Measurements from ENCODE around the gene SMPD3. TPM values are rescaled to one million over a fixed set of nuclear protein-coding genes. Genes with fewer than 3 reads are reported as not detected.

The SMPD3 gene
- total RNA-seq, 1 donor from 2014 or later, result 5.6 TPM

DNA sequence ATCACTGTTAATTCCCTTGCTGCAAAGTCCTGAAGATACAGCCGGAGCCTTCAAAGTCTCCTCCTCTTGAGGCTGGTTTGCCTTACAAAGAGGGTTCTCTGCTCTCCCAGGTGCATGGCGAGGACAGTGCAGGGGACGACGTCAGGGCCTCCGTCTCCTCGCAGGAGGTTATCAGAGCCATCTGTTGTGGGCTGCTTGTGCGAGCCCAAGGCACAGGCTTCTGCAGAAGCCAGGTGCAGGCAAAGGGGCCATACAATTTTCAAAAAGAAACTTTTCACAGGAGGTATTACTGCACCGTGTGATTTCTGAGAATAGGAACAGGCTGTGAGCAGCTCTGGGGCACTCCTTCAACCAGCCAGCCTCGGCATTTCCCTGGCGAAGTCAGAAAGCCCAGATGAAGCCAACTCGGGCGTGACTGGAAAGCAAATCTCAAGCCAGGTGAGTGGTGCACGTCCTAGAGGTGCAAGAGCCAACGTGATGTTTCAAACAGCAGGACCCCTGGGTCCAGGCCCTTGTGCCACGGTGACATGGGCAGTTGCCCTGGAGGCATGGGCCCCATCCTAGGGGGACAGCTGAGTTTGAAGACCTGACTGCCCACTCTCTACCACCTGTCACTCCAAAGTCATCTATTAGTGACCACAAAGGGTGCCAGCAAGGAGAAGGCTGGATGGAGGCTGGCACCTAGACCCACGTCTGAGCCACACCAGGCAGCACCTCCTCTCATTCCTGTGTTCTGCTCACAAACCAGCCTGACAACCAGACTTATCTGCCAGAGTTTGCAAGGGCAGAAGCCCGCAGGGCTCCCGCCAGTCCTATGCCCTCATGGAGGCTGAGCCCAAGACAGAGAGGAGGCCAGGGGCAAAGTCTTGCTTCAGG is 68.6 kb downstream of the SMPD3 start:
- H3K9me3 ChIP-seq, result no peaks in the 10 kb centered on the region
- no peak for DNase-seq
- TF ChIP-seq, protein P1, sequence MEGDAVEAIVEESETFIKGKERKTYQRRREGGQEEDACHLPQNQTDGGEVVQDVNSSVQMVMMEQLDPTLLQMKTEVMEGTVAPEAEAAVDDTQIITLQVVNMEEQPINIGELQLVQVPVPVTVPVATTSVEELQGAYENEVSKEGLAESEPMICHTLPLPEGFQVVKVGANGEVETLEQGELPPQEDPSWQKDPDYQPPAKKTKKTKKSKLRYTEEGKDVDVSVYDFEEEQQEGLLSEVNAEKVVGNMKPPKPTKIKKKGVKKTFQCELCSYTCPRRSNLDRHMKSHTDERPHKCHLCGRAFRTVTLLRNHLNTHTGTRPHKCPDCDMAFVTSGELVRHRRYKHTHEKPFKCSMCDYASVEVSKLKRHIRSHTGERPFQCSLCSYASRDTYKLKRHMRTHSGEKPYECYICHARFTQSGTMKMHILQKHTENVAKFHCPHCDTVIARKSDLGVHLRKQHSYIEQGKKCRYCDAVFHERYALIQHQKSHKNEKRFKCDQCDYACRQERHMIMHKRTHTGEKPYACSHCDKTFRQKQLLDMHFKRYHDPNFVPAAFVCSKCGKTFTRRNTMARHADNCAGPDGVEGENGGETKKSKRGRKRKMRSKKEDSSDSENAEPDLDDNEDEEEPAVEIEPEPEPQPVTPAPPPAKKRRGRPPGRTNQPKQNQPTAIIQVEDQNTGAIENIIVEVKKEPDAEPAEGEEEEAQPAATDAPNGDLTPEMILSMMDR (IDR thresholded peaks at IDR 0.05), result no peak
- intact Hi-C loops (cut with DNase I), result no loop called here
- ATAC-seq, result no peak
- no peak overlapping the region for H3K27ac ChIP-seq
- H3K27me3 ChIP-seq, result no peaks in the 10 kb centered on the region
- H3K4me1 ChIP-seq, result no peaks in the 10 kb centered on the region
- H3K36me3 ChIP-seq, result no peaks in the 10 kb centered on the region
- H3K4me3 ChIP-seq, result no peak overlapping the region

DNA sequence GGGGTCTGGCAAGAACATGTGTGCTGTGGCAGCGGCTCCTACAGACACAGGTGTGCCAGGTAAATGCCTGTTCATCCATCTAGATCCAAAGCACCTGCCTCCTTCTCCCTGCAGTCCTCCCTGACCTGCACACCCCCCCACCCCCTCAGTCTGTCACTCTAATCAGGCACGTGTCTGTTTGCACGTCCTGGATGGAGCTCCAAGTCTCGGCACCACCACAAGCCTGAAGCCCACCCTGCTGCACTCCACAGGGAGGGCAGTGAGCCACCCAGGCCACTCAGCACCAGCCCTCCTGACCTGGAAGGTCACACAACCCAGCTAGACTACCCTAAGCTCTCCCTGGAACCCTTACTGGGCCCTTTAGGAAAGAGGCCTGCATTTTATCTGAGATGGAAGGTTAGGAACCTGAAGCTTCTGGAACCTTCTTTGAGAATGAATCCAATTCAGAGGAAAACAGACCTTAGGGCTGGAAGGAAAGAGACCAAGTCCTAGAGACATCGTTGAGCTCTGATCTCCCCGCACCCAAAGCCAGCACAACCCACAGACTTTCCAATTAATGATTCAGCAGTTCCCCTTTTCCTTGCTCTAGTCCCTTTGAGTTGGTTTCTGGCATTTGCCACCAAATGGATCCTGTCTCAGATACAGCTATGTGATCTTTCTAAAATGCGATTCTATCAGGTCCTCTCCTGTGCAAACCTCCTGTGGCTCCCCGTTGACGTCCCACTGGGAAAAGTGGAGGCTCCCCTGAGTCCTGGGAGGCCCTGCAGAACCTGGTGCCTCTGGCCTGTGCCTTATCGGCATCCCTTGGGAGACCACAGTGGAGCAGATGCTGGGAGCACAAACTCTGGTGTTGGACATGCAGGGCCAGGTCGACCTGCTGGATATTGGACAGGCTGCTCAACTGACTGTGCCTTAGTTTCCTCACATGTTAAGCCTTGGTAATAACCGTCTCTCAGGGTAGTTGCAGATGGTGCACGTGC is 69.6 kb downstream of the SMPD3 start:
- H3K27me3 ChIP-seq, result no peaks in the 10 kb centered on the region
- ATAC-seq (no peak), DNase-seq (no peak)
- intact Hi-C loops (cut with DNase I), result no loop called here
- H3K4me1 ChIP-seq, result no peaks in the 10 kb centered on the region
- no peak overlapping the region for H3K4me3 ChIP-seq
- TF ChIP-seq, protein P1 (IDR thresholded peaks at IDR 0.05), result no peak
- no peaks in the 10 kb centered on the region for H3K9me3 ChIP-seq
- H3K36me3 ChIP-seq, result no peaks in the 10 kb centered on the region
- no peak overlapping the region for H3K27ac ChIP-seq

DNA sequence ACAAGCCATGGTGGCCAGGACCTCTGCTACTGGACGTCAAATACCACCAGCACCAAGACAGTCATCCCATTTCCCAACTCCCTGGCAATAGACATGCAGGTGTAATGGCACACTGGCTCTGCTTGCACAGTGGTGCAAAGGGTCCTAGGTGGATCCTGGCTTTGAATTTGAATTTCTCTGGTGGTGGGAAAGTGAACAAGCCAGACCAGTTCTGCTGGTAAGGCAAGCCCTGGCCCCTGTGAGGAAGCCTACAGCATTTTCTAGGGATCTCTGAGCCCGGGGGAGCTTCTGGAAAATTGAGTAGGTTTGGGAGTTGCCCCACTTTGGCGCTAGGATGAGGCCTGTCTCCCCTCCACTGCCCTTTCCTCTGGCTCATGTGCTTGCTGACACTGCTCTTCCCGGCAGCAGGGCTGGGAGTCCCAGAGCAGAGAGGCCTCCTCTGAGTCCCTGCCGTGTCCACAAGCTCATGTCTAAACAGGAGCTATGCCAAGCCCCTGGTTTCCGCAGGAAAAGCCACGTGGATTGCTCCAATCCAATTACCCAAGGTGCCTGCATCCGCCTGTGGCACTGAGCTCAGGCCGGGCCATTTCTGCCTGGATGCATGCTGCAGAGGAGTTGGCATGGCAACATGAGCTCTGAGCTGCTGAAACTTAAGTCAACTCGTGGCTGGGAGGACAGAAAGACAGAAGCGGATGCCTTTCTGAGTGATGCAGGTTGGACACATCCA is 70.5 kb downstream of the SMPD3 start:
- no peak overlapping the region for H3K27ac ChIP-seq
- no peak for DNase-seq

DNA sequence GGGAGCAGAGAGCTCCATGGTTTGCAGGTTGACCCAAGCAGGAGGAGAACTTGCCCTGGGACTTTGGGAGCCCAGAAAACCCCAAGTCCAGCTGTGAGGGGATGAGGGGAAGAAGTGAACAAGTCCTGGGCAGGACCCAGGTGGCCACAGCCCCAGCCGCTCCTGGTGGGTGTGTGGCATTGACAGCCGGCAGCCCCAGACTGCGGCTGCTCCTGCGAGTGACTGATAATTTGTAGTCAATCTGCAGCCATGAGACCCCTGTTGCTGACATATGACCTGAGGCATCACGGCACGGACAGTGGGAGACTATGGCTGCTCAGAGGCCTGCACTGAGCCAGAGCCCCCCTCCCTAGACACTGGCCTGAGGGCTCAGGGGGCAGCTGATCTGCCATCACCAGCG is 71.1 kb downstream of the SMPD3 start:
- no peaks in the 10 kb centered on the region for H3K9me3 ChIP-seq
- no peaks in the 10 kb centered on the region for H3K27me3 ChIP-seq
- intact Hi-C loops (cut with DNase I), result no loop called here
- H3K4me3 ChIP-seq, result no peak overlapping the region
- no peaks in the 10 kb centered on the region for H3K4me1 ChIP-seq
- TF ChIP-seq, protein P1 (IDR thresholded peaks at IDR 0.05), result no peak
- no peaks in the 10 kb centered on the region for H3K36me3 ChIP-seq
- no peak overlapping the region for H3K27ac ChIP-seq
- ATAC-seq (no peak), DNase-seq (no peak)

More for the DNA sequence above, 70.5 kb downstream of the SMPD3 start:
- Histone ChIP-seq H3K4me3 (no peak overlapping the region), H3K9me3 (no peaks in the 10 kb centered on the region), H3K4me1 (no peaks in the 10 kb centered on the region), H3K27me3 (no peaks in the 10 kb centered on the region), H3K36me3 (no peaks in the 10 kb centered on the region)
- intact Hi-C loops (cut with DNase I), result no loop called here
- TF ChIP-seq, protein P1 (IDR thresholded peaks at IDR 0.05), result no peak
- ATAC-seq, result no peak

- no peaks in the 10 kb centered on the region for H3K9me3 ChIP-seq
- TF ChIP-seq, protein P1 (IDR thresholded peaks at IDR 0.05), result no peak
- no peaks in the 10 kb centered on the region for H3K27me3 ChIP-seq
- ATAC-seq (no peak), DNase-seq (no peak)
- H3K27ac ChIP-seq, result no peak overlapping the region
- no peak overlapping the region for H3K4me3 ChIP-seq
- H3K4me1 ChIP-seq, result no peaks in the 10 kb centered on the region
- no peaks in the 10 kb centered on the region for H3K36me3 ChIP-seq
- intact Hi-C loops (cut with DNase I), result no loop called here
Measured at GRCh38 chr16:68376590-68376989, 71.7 kb downstream of the SMPD3 start.
